WTC11 (cell line): ENCODE results near the gene ZEB1. TPM values are rescaled to one million over a fixed set of nuclear protein-coding genes. Genes with fewer than 3 reads are reported as not detected.

ENCODE experiments used
- ATAC-seq: fragments of 200-7000 bp; cut with Tn5 transposase; 2 replicates; pipeline ENCODE4 v1.10.0; 2021; ENCODE audit warnings: mild to moderate bottlenecking, moderate library complexity
- CTCF ChIA-PET: fragments of 300-600 bp; sonication (Branson Sonifier 250); formaldehyde crosslinking; loops from one replicate; lab custom pipeline; 2021; ENCODE audit warnings: antibody characterized with exemption; lab: Charles Lee
- POLR2A ChIA-PET: fragments of 350-600 bp; sonication (Branson Sonifier 250); formaldehyde crosslinking; loops from one replicate; lab custom pipeline; 2021; ENCODE audit warnings: antibody characterized with exemption; lab: Charles Lee
- DNase-seq: peaks from one replicate; pipeline ENCODE4 v3.0.0; 2021; ENCODE audit warnings: low spot score
- H3K27ac Mint-ChIP-seq: 2 replicates; pipeline ENCODE4 v1.8.0; 2021; ENCODE audit warnings: mixed read lengths
- H3K27me3 Mint-ChIP-seq: 2 replicates; pipeline ENCODE4 v1.8.0; 2021; ENCODE audit warnings: low read depth, mild to moderate bottlenecking, moderate library complexity, mixed read lengths
- H3K36me3 Mint-ChIP-seq: 2 replicates; pipeline ENCODE4 v1.8.0; 2021; ENCODE audit warnings: mixed read lengths
- H3K4me1 Mint-ChIP-seq: 2 replicates; pipeline ENCODE4 v1.8.0; 2022; ENCODE audit warnings: mixed read lengths
- H3K4me3 Mint-ChIP-seq: 2 replicates; pipeline ENCODE4 v1.8.0; 2021; ENCODE audit warnings: mild to moderate bottlenecking, moderate library complexity, mixed read lengths
- H3K9me3 Mint-ChIP-seq: 2 replicates; pipeline ENCODE4 v1.8.0; 2021; ENCODE audit warnings: mixed read lengths
- CBFB ChIP-seq: sonication (generic); formaldehyde crosslinking; IDR thresholded peaks from 2 replicates; pipeline ENCODE4 v1.8.1; 2022; ENCODE audit warnings: mild to moderate bottlenecking, low read depth, missing genetic modification reagents
- CREB1 ChIP-seq: sonication (generic); formaldehyde crosslinking; IDR thresholded peaks from 2 replicates; pipeline ENCODE4 v1.8.0; 2023; ENCODE audit warnings: mild to moderate bottlenecking, missing genetic modification reagents
- CREM ChIP-seq: sonication (generic); formaldehyde crosslinking; IDR thresholded peaks from 2 replicates; pipeline ENCODE4 v1.8.1; 2022; ENCODE audit warnings: mild to moderate bottlenecking, missing genetic modification reagents, moderate library complexity
- ESRRA ChIP-seq: sonication (generic); formaldehyde crosslinking; IDR thresholded peaks from 2 replicates; pipeline ENCODE4 v1.8.1; 2022; ENCODE audit warnings: mild to moderate bottlenecking, missing genetic modification reagents, borderline replicate concordance
- FOXJ3 ChIP-seq: sonication (generic); formaldehyde crosslinking; IDR thresholded peaks from 2 replicates; pipeline ENCODE4 v1.9.0; 2021; ENCODE audit warnings: missing genetic modification reagents, mild to moderate bottlenecking, borderline replicate concordance
- GRHL2 ChIP-seq: fragments of 250-450 bp; sonication (Bioruptor Pico); IDR thresholded peaks from 2 replicates; pipeline ENCODE4 v1.8.0; 2022; ENCODE audit warnings: mild to moderate bottlenecking, moderate library complexity; ENCODE audit not compliant: insufficient replicate concordance, severe bottlenecking
- HMGA2 ChIP-seq: fragments of 250-450 bp; sonication (Bioruptor Pico); IDR thresholded peaks from 2 replicates; pipeline ENCODE4 v1.4.0; 2021; ENCODE audit warnings: mild to moderate bottlenecking, moderate library complexity
- OVOL2 ChIP-seq: fragments of 250-450 bp; sonication (Bioruptor Pico); IDR thresholded peaks from 2 replicates; pipeline ENCODE4 v1.9.0; 2021; ENCODE audit warnings: mild to moderate bottlenecking, borderline replicate concordance
- PREB ChIP-seq: sonication (generic); formaldehyde crosslinking; IDR thresholded peaks from 2 replicates; pipeline ENCODE4 v1.8.1; 2022; ENCODE audit warnings: mild to moderate bottlenecking, missing genetic modification reagents, moderate library complexity, borderline replicate concordance
- SMAD4 ChIP-seq: sonication (generic); formaldehyde crosslinking; IDR thresholded peaks from 2 replicates; pipeline ENCODE4 v1.8.0; 2022; ENCODE audit warnings: mild to moderate bottlenecking, missing genetic modification reagents
- SOX15 ChIP-seq: fragments of 250-450 bp; sonication (Bioruptor Pico); IDR thresholded peaks from 2 replicates; pipeline ENCODE4 v1.9.0; 2021; ENCODE audit warnings: mild to moderate bottlenecking
- TEAD4 ChIP-seq: sonication (generic); formaldehyde crosslinking; IDR thresholded peaks from 2 replicates; pipeline ENCODE4 v1.8.0; 2022; ENCODE audit warnings: mild to moderate bottlenecking, missing genetic modification reagents
- ZMAT4 ChIP-seq: fragments of 250-450 bp; sonication (Bioruptor Pico); IDR thresholded peaks from 2 replicates; pipeline ENCODE4 v1.9.0; 2021; ENCODE audit warnings: mild to moderate bottlenecking
- ZNF232 ChIP-seq: sonication (generic); formaldehyde crosslinking; IDR thresholded peaks from 2 replicates; pipeline ENCODE4 v1.8.0; 2022; ENCODE audit warnings: mild to moderate bottlenecking, missing genetic modification reagents
- ZNF263 ChIP-seq: sonication (generic); formaldehyde crosslinking; IDR thresholded peaks from 2 replicates; pipeline ENCODE4 v1.8.1; 2022; ENCODE audit warnings: low read depth, mild to moderate bottlenecking, moderate library complexity, missing genetic modification reagents
- ZNF317 ChIP-seq: sonication (generic); formaldehyde crosslinking; IDR thresholded peaks from 2 replicates; pipeline ENCODE4 v1.8.1; 2023; ENCODE audit warnings: low read depth, mild to moderate bottlenecking, moderate library complexity, missing genetic modification reagents, borderline replicate concordance
- ZNF671 ChIP-seq: fragments of 250-450 bp; sonication (Bioruptor Pico); IDR thresholded peaks from 2 replicates; pipeline ENCODE4 v1.8.0; 2021; ENCODE audit warnings: mild to moderate bottlenecking
- total RNA-seq: library from RNA; stranded (reverse); gene quantifications from 3 replicates; pipeline ENCODE4 v1.2.3, GENCODE V29; 2021
- TF ChIP-seq, protein P1 (sequence below): sonication (generic); formaldehyde crosslinking; IDR thresholded peaks from 2 replicates; pipeline ENCODE4 v1.8.1; 2022; ENCODE audit warnings: mild to moderate bottlenecking, moderate library complexity, missing genetic modification reagents
- TF ChIP-seq, protein P2 (sequence below): sonication (generic); formaldehyde crosslinking; IDR thresholded peaks from 2 replicates; pipeline ENCODE4 v1.8.1; 2023; ENCODE audit warnings: mild to moderate bottlenecking, missing genetic modification reagents

The ZEB1 gene
- total RNA-seq, 1 experiment from 2014 or later, result 0.39 TPM

DNA sequence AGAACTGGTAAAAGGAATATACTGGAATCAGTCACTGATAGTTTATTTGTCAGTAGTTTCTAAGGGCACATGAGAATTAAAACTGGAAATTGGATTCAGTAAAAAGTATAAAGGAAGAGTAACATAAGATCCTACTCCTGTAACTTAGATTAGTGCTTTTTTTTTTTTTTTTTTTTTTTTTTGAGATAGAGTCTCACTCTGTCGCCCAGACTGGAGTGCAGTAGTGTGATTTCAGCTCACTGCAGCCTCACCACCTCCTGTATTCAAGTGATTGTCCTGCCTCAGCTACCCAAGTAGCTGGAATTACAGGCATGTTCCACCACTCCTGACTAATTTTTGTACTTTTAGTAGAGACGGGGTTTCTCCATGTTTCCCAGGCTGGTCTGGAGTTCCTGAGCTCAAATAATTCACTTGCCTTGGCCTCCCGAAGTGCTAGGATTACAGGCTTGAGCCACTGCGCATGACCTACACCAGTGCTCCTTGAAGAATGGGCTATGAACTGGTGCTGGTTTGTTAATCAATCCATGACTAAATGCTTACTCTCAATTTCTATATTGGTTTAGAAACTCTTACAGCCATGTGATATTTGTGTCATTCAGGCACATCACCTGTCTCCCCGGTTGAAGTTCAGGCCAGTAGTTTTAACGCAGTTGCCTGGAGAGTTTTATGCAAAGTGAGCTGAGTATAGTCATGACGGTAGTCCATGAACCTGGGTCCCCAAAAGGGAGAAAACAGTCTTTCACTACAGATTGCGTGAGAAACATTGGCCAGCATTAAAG, 65.0 kb downstream of the ZEB1 start (continued):
- TF ChIP-seq TEAD4 (no peak), CREB1 (no peak)

DNA sequence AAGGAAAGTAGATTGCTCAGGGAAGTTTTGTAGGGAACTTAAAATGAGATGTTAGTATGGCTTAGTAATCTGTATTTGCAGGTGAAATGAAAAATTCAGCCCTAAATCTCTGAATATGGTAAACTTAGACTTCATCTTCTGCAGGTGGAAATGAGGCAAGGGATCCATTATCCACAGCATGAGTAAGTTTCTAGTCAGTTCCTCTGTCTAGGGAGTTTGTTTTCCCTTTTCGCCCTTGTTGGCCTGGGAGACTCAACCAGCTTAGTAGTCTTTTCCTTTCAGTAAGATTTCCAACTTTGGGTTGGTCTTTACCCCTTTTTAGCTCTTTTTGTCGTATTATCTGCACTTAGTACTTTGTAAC, 65.6 kb downstream of the ZEB1 start:
- TF ChIP-seq CREB1, result no peak
- no peak for TF ChIP-seq OVOL2
- no peak for TF ChIP-seq SMAD4 (CRISPR knock-in tag)
- TF ChIP-seq SOX15 (CRISPR knock-in tag), result no peak
- TF ChIP-seq, protein P1, sequence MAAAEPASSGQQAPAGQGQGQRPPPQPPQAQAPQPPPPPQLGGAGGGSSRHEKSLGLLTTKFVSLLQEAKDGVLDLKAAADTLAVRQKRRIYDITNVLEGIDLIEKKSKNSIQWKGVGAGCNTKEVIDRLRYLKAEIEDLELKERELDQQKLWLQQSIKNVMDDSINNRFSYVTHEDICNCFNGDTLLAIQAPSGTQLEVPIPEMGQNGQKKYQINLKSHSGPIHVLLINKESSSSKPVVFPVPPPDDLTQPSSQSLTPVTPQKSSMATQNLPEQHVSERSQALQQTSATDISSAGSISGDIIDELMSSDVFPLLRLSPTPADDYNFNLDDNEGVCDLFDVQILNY (CRISPR knock-in tag), result no peak
- no peak for TF ChIP-seq PREB (CRISPR knock-in tag)
- TF ChIP-seq ZNF317, result no peak
- TF ChIP-seq CREM, result no peak
- TF ChIP-seq HMGA2 (CRISPR knock-in tag), result no peak
- no peak for TF ChIP-seq ZNF671 (CRISPR knock-in tag)
- no peak for TF ChIP-seq FOXJ3 (CRISPR knock-in tag)
- Mint-ChIP-seq H3K36me3 (no peaks in the 10 kb centered on the region), H3K4me3 (no peak overlapping the region), H3K27ac (no peak overlapping the region), H3K9me3 (no peaks in the 10 kb centered on the region), H3K27me3 (no peaks in the 10 kb centered on the region), H3K4me1 (peaks cover 11% of the 10 kb centered on the region)
- DNase-seq (no peak), ATAC-seq (no peak)
- CTCF ChIA-PET, result no interaction called here
- POLR2A ChIA-PET, result no interaction called here

DNA sequence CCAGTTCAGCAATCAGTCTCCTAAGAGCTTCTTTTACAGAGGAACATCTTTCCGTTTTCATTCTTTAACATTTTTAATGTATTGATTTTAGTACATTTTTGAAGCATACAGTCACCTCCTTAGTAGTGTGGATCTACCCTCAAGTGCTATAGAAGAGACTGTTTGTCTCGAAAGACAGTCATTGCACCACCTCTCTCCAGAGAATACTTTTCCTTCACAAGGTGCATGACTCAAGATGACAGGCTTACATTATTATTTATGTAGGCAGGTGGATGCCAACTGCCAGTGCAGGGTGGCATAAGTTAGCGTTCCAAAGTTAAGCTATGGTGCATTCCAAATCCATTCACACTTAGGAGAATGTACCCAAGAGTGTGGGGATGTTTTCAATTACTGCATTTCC, 71.8 kb downstream of the ZEB1 start:
- POLR2A ChIA-PET, result interaction anchor here (0.7 kb wide), 1 partner anchor 63 kb away, joined by 4 read pairs; no protein-coding TSS in a partner anchor
- TF ChIP-seq ESRRA (CRISPR knock-in tag) (no peak), CREM (no peak), GRHL2 (CRISPR knock-in tag) (no peak), ZNF671 (CRISPR knock-in tag) (no peak), TEAD4 (no peak), ZNF232 (CRISPR knock-in tag) (no peak), ZNF263 (CRISPR knock-in tag) (no peak), ZMAT4 (CRISPR knock-in tag) (no peak), CBFB (CRISPR knock-in tag) (no peak)
- TF ChIP-seq, protein P2, sequence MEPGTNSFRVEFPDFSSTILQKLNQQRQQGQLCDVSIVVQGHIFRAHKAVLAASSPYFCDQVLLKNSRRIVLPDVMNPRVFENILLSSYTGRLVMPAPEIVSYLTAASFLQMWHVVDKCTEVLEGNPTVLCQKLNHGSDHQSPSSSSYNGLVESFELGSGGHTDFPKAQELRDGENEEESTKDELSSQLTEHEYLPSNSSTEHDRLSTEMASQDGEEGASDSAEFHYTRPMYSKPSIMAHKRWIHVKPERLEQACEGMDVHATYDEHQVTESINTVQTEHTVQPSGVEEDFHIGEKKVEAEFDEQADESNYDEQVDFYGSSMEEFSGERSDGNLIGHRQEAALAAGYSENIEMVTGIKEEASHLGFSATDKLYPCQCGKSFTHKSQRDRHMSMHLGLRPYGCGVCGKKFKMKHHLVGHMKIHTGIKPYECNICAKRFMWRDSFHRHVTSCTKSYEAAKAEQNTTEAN (CRISPR knock-in tag), result no peak
- TF ChIP-seq, all 79 proteins: peak for 0

More for the DNA sequence above, 71.8 kb downstream of the ZEB1 start:
- no peaks in the 10 kb centered on the region for H3K27me3 Mint-ChIP-seq
- no peak overlapping the region for H3K4me3 Mint-ChIP-seq
- no peaks in the 10 kb centered on the region for H3K9me3 Mint-ChIP-seq
- H3K27ac Mint-ChIP-seq, result no peak overlapping the region
- ATAC-seq, result no peak
- no peaks in the 10 kb centered on the region for H3K36me3 Mint-ChIP-seq
- no peak for DNase-seq
- peaks cover 16% of the 10 kb centered on the region for H3K4me1 Mint-ChIP-seq
- CTCF ChIA-PET, result no interaction called here
